Trophoblast cell (in vitro differentiated cells and primary cell): ENCODE results near the gene GPR68.
"Not testable (repeated sequence)": the region's sequence is repeated elsewhere in the genome, so short reads cannot be mapped to it uniquely, and the experiment has no call there.

ENCODE experiments used
- DNase-seq, 2 donors: peaks; one replicate each; pipeline ENCODE4 v3.0.0-alpha.2; 2016
- H2AFZ ChIP-seq: 2 replicates; pipeline ENCODE4 v1.6.1; 2013; ENCODE audit warnings: low read length, moderate library complexity, mild to moderate bottlenecking; ENCODE audit not compliant: insufficient read depth, poor library complexity
- H2AK5ac ChIP-seq: 2 replicates; pipeline ENCODE4 v1.6.1; 2013; ENCODE audit warnings: mild to moderate bottlenecking, low read length
- H2BK120ac ChIP-seq: 2 replicates; pipeline ENCODE4 v1.6.1; 2013; ENCODE audit warnings: low read length, mild to moderate bottlenecking, moderate library complexity; ENCODE audit not compliant: insufficient read depth, poor library complexity
- H2BK12ac ChIP-seq: 2 replicates; pipeline ENCODE4 v1.6.1; 2013; ENCODE audit warnings: mild to moderate bottlenecking, low read length, moderate library complexity
- H2BK5ac ChIP-seq: 2 replicates; pipeline ENCODE4 v1.6.1; 2013; ENCODE audit warnings: low read length, low read depth, moderate library complexity, mild to moderate bottlenecking; ENCODE audit not compliant: poor library complexity
- H3K14ac ChIP-seq: 2 replicates; pipeline ENCODE4 v1.6.1; 2013; ENCODE audit warnings: mild to moderate bottlenecking, low read length
- H3K18ac ChIP-seq: 2 replicates; pipeline ENCODE4 v1.6.1; 2013; ENCODE audit warnings: mild to moderate bottlenecking, low read length
- H3K23ac ChIP-seq: 2 replicates; pipeline ENCODE4 v1.6.1; 2013; ENCODE audit warnings: low read length
- H3K27ac ChIP-seq: 2 replicates; pipeline ENCODE4 v1.5.1; 2013; ENCODE audit warnings: low read depth, mild to moderate bottlenecking, inconsistent platforms, low read length, moderate library complexity
- H3K27me3 ChIP-seq: 2 replicates; pipeline ENCODE4 v1.6.1; 2013; ENCODE audit warnings: inconsistent platforms, mild to moderate bottlenecking, low read length, moderate library complexity; ENCODE audit not compliant: insufficient read depth
- H3K36me3 ChIP-seq, 2 experiments: 1 replicate in 1 of 2; 2 replicates in 1 of 2; pipeline ENCODE4 v1.6.1; 2013; ENCODE audit warnings: low read length in 2 of 2, mild to moderate bottlenecking in 2 of 2, moderate library complexity in 1 of 2; ENCODE audit not compliant: insufficient read depth in 2 of 2, control insufficient read depth in 1 of 2
- H3K4ac ChIP-seq: 2 replicates; pipeline ENCODE4 v1.6.1; 2013; ENCODE audit warnings: low read depth, mild to moderate bottlenecking, low read length, moderate library complexity
- H3K4me1 ChIP-seq, 2 experiments: 1 replicate in 1 of 2; 2 replicates in 1 of 2; pipeline ENCODE4 v1.6.1; 2013; ENCODE audit warnings: low read length in 2 of 2, mild to moderate bottlenecking in 2 of 2, moderate library complexity in 1 of 2; ENCODE audit not compliant: insufficient read depth in 2 of 2, control insufficient read depth in 1 of 2
- H3K4me2 ChIP-seq: 2 replicates; pipeline ENCODE4 v1.6.1; 2013; ENCODE audit warnings: inconsistent platforms, mild to moderate bottlenecking, low read length, moderate library complexity
- H3K4me3 ChIP-seq: 2 replicates; pipeline ENCODE4 v1.5.1; 2013; ENCODE audit warnings: mild to moderate bottlenecking, low read depth, low read length, inconsistent platforms
- H3K79me1 ChIP-seq: one replicate; pipeline ENCODE4 v1.6.1; 2013; ENCODE audit warnings: low read length
- H3K79me2 ChIP-seq: 2 replicates; pipeline ENCODE4 v1.6.1; 2013; ENCODE audit warnings: low read length, mild to moderate bottlenecking; ENCODE audit not compliant: control insufficient read depth, insufficient read depth, poor library complexity
- H3K9ac ChIP-seq: 2 replicates; pipeline ENCODE4 v1.6.1; 2013; ENCODE audit warnings: mild to moderate bottlenecking, low read length
- H3K9me3 ChIP-seq: 2 replicates; pipeline ENCODE4 v1.6.1; 2013; ENCODE audit warnings: low read depth, mild to moderate bottlenecking, control low read depth, inconsistent platforms, low read length; ENCODE audit not compliant: insufficient read depth
- H4K12ac ChIP-seq: 2 replicates; pipeline ENCODE4 v1.6.1; 2013; ENCODE audit warnings: low read depth, mild to moderate bottlenecking, low read length, moderate library complexity
- H4K8ac ChIP-seq: 2 replicates; pipeline ENCODE4 v1.6.1; 2013; ENCODE audit warnings: low read depth, mild to moderate bottlenecking, low read length, moderate library complexity
- H4K91ac ChIP-seq: one replicate; pipeline ENCODE4 v1.6.1; 2013; ENCODE audit warnings: low read depth, mild to moderate bottlenecking, low read length, moderate library complexity
- WGBS: extraction: QIAGEN DNeasy Blood & Tissue Kit; methylation state at CpG from one replicate; pipeline ENCODE4 v1.1.7; 2013; ENCODE audit warnings: missing lambda C conversion rate; ENCODE audit not compliant: insufficient read length, insufficient coverage; ENCODE audit errors: extremely low coverage; 5-methylcytosine and 5-hydroxymethylcytosine counted together

The GPR68 gene

DNA sequence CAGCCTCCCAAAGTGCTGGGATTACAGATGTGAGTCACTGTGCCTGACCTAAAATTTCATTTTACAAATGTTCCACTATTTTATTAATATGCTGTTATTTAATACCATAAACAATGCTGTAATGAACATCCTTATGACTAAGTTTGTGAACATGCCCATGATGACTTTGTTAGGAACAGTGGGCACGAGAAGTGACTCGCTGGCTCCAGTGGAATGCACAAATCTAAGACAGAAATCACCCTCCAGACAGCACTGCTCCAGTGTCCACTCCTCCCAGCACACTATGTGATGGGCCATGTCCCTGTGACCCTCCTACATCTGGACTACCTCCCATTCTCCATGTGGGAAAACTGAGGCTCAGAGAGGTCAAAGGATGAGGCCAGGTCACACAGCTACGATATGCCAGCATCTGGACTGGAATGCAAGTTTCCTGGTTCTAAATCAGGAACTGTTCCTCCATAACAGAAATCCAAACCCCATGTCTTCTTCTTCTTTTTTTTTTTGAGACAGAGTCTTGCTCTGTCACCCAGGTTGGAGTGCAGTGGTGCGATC is 57.9 kb downstream of the GPR68 start:
- Histone ChIP-seq H3K79me1 (no peaks in the 10 kb centered on the region), H2BK12ac (no peak overlapping the region), H3K27me3 (no peaks in the 10 kb centered on the region), H4K8ac (no peak overlapping the region), H2AFZ (no peak overlapping the region), H3K4me2 (no peak overlapping the region), H3K4me3 (no peak overlapping the region), H2AK5ac (no peak overlapping the region), H3K79me2 (no peaks in the 10 kb centered on the region), H3K9ac (no peak overlapping the region), H3K14ac (no peak overlapping the region), H3K23ac (no peak overlapping the region), H3K36me3 (peaks cover 2 to 4% of the 10 kb centered on the region in 2 experiments), H3K18ac (no peak overlapping the region), H3K4me1 (no peaks in the 10 kb centered on the region), H4K12ac (no peak overlapping the region), H2BK5ac (no peak overlapping the region), H3K4ac (no peak overlapping the region), H3K9me3 (no peaks in the 10 kb centered on the region), H3K27ac (no peak overlapping the region), H2BK120ac (no peak overlapping the region), H4K91ac (no peak overlapping the region)
- no peak for DNase-seq
- WGBS: no CpG with 5 or more reads among the region's 4 CpGs

DNA sequence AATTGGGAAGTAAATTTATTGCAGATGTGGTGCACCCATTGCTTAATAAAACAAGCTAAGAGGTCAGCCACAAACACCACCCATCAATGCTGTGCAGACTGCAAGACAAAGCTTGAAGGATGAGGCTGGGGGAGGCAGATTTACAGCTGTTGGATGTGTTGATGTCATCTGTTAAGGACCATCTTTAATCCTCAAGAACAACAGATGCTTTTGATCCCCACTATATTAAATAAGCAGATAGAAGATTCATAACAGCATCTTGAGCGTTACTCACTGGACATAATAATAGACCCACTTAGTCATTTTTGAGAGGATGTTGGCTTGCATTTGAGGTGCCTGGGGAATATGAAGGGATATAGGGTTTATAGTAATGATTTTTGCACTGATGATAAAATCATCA is 58.8 kb downstream of the GPR68 start:
- no peak for DNase-seq
- Histone ChIP-seq H3K79me2 (no peaks in the 10 kb centered on the region), H2BK12ac (no peak overlapping the region), H3K18ac (no peak overlapping the region), H3K23ac (no peak overlapping the region), H3K27ac (no peak overlapping the region), H3K9me3 (no peaks in the 10 kb centered on the region), H3K4me1 (no peaks in the 10 kb centered on the region), H2AK5ac (no peak overlapping the region), H3K79me1 (no peaks in the 10 kb centered on the region), H3K14ac (no peak overlapping the region), H4K8ac (no peak overlapping the region), H3K4ac (no peak overlapping the region), H4K91ac (no peak overlapping the region), H3K36me3 (peaks cover 2 to 4% of the 10 kb centered on the region in 2 experiments), H3K4me3 (no peak overlapping the region), H3K9ac (no peak overlapping the region), H2AFZ (no peak overlapping the region), H2BK120ac (no peak overlapping the region), H3K4me2 (no peak overlapping the region), H4K12ac (no peak overlapping the region), H2BK5ac (no peak overlapping the region), H3K27me3 (no peaks in the 10 kb centered on the region)
- no CpG with 5 or more reads among the region's 1 CpG for WGBS

DNA sequence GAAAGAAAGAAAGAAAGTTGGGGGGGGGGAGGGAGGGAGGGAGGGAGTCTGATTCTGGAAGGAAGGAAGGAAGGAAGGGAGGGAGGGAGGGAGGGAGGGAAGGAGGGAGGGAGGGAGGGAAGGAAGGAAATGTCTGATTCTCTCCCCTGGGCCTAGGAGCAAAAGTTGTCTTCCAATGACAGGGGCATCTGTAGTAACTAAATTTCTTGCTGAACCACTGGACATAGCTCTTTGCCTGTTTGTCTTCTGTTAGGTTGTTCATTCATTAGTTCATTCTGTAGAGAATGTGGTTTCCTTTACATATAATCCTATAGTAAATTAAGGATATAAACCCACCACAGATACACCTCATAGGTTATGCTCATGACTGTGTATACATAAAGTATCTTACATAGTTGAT is 59.9 kb downstream of the GPR68 start:
- H3K4ac ChIP-seq: no peak overlapping the region
- no peak overlapping the region for H3K27ac ChIP-seq
- H3K14ac ChIP-seq: no peak overlapping the region
- no peaks in the 10 kb centered on the region for H3K27me3 ChIP-seq
- H2AFZ ChIP-seq: no peak overlapping the region
- no peaks in the 10 kb centered on the region for H3K79me1 ChIP-seq
- H2BK12ac ChIP-seq: no peak overlapping the region
- H3K36me3 ChIP-seq: peaks cover 2 to 3% of the 10 kb centered on the region in 2 experiments
- no peak overlapping the region for H3K4me2 ChIP-seq
- no peak overlapping the region for H2BK120ac ChIP-seq
- H3K9me3 ChIP-seq: no peaks in the 10 kb centered on the region
- DNase-seq: no peak
- no peak overlapping the region for H3K18ac ChIP-seq
- no peak overlapping the region for H4K91ac ChIP-seq
- no peak overlapping the region for H3K9ac ChIP-seq
- no peak overlapping the region for H2BK5ac ChIP-seq
- no peak overlapping the region for H4K12ac ChIP-seq
- H3K4me1 ChIP-seq: no peaks in the 10 kb centered on the region
- no peak overlapping the region for H4K8ac ChIP-seq
- H2AK5ac ChIP-seq: no peak overlapping the region
- H3K23ac ChIP-seq: no peak overlapping the region
- no peaks in the 10 kb centered on the region for H3K79me2 ChIP-seq
- H3K4me3 ChIP-seq: no peak overlapping the region

DNA sequence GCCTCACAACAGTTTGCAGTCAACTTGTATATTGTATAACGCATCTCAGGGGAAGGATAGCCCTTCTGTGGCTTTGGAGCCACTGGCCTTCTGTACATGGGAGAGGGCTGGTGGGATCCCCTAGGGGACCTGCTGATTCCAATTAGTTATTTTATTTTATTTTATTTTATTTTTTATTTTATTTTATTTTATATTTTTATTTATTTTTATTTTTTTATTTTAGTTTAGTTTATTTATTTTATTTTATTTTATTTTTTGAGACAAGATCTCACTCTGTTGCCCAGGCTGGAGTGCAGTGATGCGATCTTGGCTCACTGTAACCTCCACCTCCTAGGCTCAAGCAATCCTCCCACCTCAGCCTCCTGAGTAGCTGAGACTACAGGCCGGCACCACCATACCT is 61.8 kb downstream of the GPR68 start:
- H3K36me3 ChIP-seq, H3K9me3 ChIP-seq, H3K4ac ChIP-seq, H3K9ac ChIP-seq, H3K18ac ChIP-seq, H3K79me1 ChIP-seq, H3K27ac ChIP-seq, H4K91ac ChIP-seq, H3K4me3 ChIP-seq, H3K4me2 ChIP-seq, H3K79me2 ChIP-seq, H2AFZ ChIP-seq, H3K23ac ChIP-seq, H4K8ac ChIP-seq, H2BK5ac ChIP-seq, H4K12ac ChIP-seq, H3K27me3 ChIP-seq, H2AK5ac ChIP-seq, H3K4me1 ChIP-seq, H2BK120ac ChIP-seq, H2BK12ac ChIP-seq, H3K14ac ChIP-seq, DNase-seq: not testable (repeated sequence)
- no CpG with 5 or more reads among the region's 3 CpGs for WGBS
